ENCODE results near the gene DCHS2. TPM values are rescaled to one million over a fixed set of nuclear protein-coding genes. Genes with fewer than 3 reads are reported as not detected.

DCHS2 gene
- 0.15 and 0.40 TPM in 2 replicates for total RNA-seq (2014; rRNA removed; shearing (Covaris generic))

GRCh38 chr4:154491341-154492271 is at the start of gene DCHS2:
DCHS2 (minus strand) TSS chr4:154491799; CDS start chr4:154491355, 444 bp downstream.
- DNase-seq (ENCODE audit: low read depth), result peak; percentile 13

- no peak for DNase-seq (ENCODE audit: low read depth)
Observed at GRCh38 chr4:154534296-154534695, 42.7 kb upstream of the DCHS2 start.

GRCh38 chr4:154529728-154530519 is 38.3 kb upstream of the DCHS2 start:
- DNase-seq (ENCODE audit: low read depth), result no peak

- no peak for DNase-seq (ENCODE audit: low read depth)
Observed at GRCh38 chr4:154528869-154529268, 37.3 kb upstream of the DCHS2 start.

- DNase-seq (ENCODE audit: low read depth), result no peak
Observed at GRCh38 chr4:154527308-154527707, 35.7 kb upstream of the DCHS2 start.

- DNase-seq (ENCODE audit: low read depth), result no peak
Observed at GRCh38 chr4:154526151-154526550, 34.6 kb upstream of the DCHS2 start.

GRCh38 chr4:154521607-154522006 is 30.0 kb upstream of the DCHS2 start:
- no peak for DNase-seq (ENCODE audit: low read depth)

GRCh38 chr4:154519214-154519613 is 27.6 kb upstream of the DCHS2 start:
- no peak for DNase-seq (ENCODE audit: low read depth)

- no peak for DNase-seq (ENCODE audit: low read depth)
Observed at GRCh38 chr4:154517591-154517990, 26.0 kb upstream of the DCHS2 start.

- no peak for DNase-seq (ENCODE audit: low read depth)
Observed at GRCh38 chr4:154516318-154517029, 24.9 kb upstream of the DCHS2 start.

GRCh38 chr4:154511981-154512380 is 20.4 kb upstream of the DCHS2 start:
- DNase-seq (ENCODE audit: low read depth), result no peak

GRCh38 chr4:154511548-154511947 is 19.9 kb upstream of the DCHS2 start:
- DNase-seq (ENCODE audit: low read depth), result no peak

GRCh38 chr4:154507156-154507555 is 15.6 kb upstream of the DCHS2 start:
- DNase-seq (ENCODE audit: low read depth), result no peak

GRCh38 chr4:154506253-154506652 is 14.7 kb upstream of the DCHS2 start:
- no peak for DNase-seq (ENCODE audit: low read depth)

GRCh38 chr4:154503598-154503997 is 12.0 kb upstream of the DCHS2 start:
- DNase-seq (ENCODE audit: low read depth), result no peak

GRCh38 chr4:154502111-154502510 is 10.5 kb upstream of the DCHS2 start:
- no peak for DNase-seq (ENCODE audit: low read depth)

- peak; percentile 23 for DNase-seq (ENCODE audit: low read depth)
Observed at GRCh38 chr4:154497889-154498288, 6.3 kb upstream of the DCHS2 start.

- DNase-seq (ENCODE audit: low read depth), result no peak
Observed at GRCh38 chr4:154495867-154496266, 4.3 kb upstream of the DCHS2 start.

- DNase-seq (ENCODE audit: low read depth), result no peak
Observed at GRCh38 chr4:154492288-154492687, 689 bp upstream of the DCHS2 start.

- peak; percentile 6 for DNase-seq (ENCODE audit: low read depth)
Observed at GRCh38 chr4:154490583-154491340, 837 bp downstream of the DCHS2 start.

- DNase-seq (ENCODE audit: low read depth), result no peak
Observed at GRCh38 chr4:154490234-154490582, 1.4 kb downstream of the DCHS2 start.
